ENCODE data around the gene ARHGDIG. TPM values are rescaled to one million over a fixed set of nuclear protein-coding genes. Genes with fewer than 3 reads are reported as not detected.
A peak's percentile ranks its signal among the peaks of the same experiment; 100 is the strongest.

ARHGDIG gene
- total RNA-seq, 6 experiments from 2014 or later, result not detected

DNA sequence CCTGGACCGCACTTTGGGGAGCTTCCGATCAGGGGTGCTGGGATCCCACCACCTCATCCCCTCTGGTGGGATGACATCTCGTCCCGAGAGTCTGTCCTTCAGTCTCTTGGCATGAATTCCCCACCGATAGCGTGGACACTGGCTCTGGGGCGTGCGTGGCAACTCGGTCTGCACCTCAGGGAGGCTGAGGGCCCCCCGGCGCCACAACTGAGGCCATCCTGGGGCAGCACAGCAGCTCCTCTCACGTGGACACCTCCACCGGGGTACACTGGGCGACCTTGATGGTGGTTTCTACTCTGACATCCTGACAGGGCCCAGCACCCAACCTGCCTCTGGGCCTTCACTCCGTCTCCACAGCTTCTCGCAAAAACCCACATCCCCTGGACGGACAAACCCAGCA, 11.1 kb downstream of the ARHGDIG start:
- Histone ChIP-seq H3K9me3 (no peaks in the 10 kb centered on the region), H3K4me1 (no peaks in the 10 kb centered on the region), H3K4me3 (no peak overlapping the region), H3K27me3 (no peaks in the 10 kb centered on the region), H3K27ac (no peak overlapping the region), H3K36me3 (peaks cover 0 to 4% (median 0%) of the 10 kb centered on the region in 4 donors)
- ATAC-seq, result no peak
- TF ChIP-seq POLR2A (IDR thresholded peaks at IDR 0.05), result no peak
- TF ChIP-seq, protein P1, sequence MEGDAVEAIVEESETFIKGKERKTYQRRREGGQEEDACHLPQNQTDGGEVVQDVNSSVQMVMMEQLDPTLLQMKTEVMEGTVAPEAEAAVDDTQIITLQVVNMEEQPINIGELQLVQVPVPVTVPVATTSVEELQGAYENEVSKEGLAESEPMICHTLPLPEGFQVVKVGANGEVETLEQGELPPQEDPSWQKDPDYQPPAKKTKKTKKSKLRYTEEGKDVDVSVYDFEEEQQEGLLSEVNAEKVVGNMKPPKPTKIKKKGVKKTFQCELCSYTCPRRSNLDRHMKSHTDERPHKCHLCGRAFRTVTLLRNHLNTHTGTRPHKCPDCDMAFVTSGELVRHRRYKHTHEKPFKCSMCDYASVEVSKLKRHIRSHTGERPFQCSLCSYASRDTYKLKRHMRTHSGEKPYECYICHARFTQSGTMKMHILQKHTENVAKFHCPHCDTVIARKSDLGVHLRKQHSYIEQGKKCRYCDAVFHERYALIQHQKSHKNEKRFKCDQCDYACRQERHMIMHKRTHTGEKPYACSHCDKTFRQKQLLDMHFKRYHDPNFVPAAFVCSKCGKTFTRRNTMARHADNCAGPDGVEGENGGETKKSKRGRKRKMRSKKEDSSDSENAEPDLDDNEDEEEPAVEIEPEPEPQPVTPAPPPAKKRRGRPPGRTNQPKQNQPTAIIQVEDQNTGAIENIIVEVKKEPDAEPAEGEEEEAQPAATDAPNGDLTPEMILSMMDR (IDR thresholded peaks at IDR 0.05), result no peak
- no peak for DNase-seq
- WGBS (ENCODE audit: insufficient coverage, low coverage, low lambda C conversion rate, missing lambda C conversion rate), result no CpG with 5 or more reads among the region's 17 CpGs
- intact Hi-C loops (cut with DNase I), result no loop called here

DNA sequence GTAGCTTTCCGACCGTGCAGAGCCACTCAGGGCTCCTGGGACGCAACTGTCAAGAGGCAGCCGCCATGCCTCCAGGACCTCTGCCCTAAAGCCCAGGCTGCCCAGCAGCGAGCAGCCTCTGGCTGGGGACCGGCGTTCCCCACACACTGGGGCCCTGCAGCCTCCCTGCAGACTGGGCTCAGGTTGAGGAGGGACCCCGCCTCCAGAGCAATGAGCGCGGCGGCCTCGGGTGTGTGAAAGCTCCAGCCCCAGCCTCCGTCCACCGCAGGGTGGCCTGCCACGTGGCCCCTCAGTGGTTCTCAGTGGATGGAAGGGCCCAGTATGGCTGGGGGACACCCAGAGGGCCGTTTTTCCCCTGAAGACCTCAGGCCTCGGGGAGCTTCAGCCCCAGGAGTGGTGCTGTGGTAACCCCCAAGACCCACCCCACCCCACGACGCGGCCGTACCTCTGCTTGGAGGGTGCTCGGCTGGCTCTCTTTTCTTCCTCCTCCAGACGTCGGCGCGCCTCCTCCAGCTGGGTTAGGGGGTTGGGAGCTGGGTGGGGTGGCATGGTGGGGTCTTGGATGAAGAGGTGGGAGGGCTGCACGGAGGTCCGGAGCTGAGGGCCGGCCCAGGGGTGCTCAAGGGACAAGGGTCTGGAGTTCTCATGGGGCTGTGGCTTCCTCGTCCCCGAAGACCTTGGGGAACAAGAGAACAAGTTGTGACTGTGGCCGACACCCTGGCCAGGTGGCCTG, 12.8 kb downstream of the ARHGDIG start:
- 88% methylated on average over 8 of the region's 32 CpGs for WGBS (ENCODE audit: insufficient coverage, low coverage, low lambda C conversion rate, missing lambda C conversion rate)
- no peak overlapping the region for H3K4me3 ChIP-seq
- H3K36me3 ChIP-seq, result peaks cover 0 to 4% (median 0%) of the 10 kb centered on the region in 4 donors
- TF ChIP-seq, protein P1 (IDR thresholded peaks at IDR 0.05), result no peak
- TF ChIP-seq POLR2A (IDR thresholded peaks at IDR 0.05), result no peak
- no peaks in the 10 kb centered on the region for H3K4me1 ChIP-seq
- ATAC-seq (no peak), DNase-seq (no peak)
- no peaks in the 10 kb centered on the region for H3K27me3 ChIP-seq
- no peak overlapping the region for H3K27ac ChIP-seq
- intact Hi-C loops (cut with DNase I), result no loop called here
- H3K9me3 ChIP-seq, result no peaks in the 10 kb centered on the region

DNA sequence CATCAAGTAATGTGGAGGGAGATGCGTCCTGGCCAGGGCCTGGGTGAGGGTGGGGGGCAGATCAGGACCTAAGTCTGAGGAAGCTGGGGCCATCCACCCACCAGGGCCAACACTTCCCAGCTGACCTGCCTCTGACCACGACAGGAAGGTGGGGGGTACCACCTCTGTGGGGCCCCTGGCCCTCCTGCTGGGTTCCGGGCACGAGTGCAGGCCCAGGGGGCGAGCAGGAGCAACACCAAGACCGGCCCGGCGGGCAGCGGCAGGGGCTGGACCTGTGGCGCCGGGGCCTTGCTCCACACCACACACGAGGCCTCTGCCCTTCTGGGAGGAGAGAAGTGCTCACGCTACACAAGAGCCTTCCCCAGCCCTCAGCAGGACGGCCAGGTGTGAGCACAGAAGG, 15.9 kb downstream of the ARHGDIG start:
- whole genome bisulfite sequencing (ENCODE audit: insufficient coverage, low coverage, low lambda C conversion rate, missing lambda C conversion rate), result no CpG with 5 or more reads among the region's 14 CpGs
- TF ChIP-seq, protein P1 (IDR thresholded peaks at IDR 0.05), result no peak
- TF ChIP-seq POLR2A (IDR thresholded peaks at IDR 0.05), result no peak
- Histone ChIP-seq H3K27me3 (no peaks in the 10 kb centered on the region), H3K4me1 (no peaks in the 10 kb centered on the region), H3K9me3 (no peaks in the 10 kb centered on the region), H3K27ac (no peak overlapping the region), H3K4me3 (no peak overlapping the region), H3K36me3 (peaks cover 0 to 4% (median 0%) of the 10 kb centered on the region in 4 donors)
- no peak for ATAC-seq
- no peak for DNase-seq
- intact Hi-C loops (cut with DNase I), result no loop called here

DNA sequence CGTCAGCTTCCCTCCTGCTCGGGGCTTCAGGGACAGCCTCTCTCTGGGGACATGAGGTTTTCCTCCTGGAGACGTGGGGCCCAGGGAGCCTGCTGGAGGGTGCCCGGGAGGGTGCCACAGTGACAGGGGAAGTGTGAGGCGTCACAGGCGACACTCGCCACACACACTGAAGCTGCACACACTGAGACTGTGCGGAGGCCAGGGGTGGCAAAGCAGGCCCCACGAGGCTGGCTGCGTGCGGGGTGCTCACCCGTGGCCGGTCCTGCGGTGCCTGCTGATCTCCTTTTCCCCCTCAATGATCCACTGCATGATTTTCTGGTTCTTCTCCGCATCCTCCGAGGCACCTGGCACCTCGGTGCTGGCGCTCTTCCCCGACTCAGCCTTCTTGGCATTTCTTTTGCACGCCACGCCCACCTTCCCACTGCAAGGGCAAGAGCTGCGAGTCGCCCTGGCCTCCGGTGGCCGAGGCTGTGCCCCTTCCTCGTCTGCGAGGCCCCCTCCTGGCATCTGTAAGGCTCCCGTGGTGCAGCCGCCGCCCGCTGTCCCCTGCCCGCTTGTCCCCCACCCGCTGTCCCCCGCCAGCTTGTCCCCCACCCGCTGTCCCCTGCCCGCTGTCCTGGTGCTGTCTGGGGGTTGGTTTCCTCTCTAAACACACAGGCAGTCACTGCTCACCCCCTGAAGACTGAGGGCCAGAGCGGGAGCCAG, 16.6 kb downstream of the ARHGDIG start:
- ATAC-seq (peak in 1 of 4 donors; percentile 7), DNase-seq (no peak)
- no peaks in the 10 kb centered on the region for H3K27me3 ChIP-seq
- H3K9me3 ChIP-seq, result no peaks in the 10 kb centered on the region
- H3K27ac ChIP-seq, result no peak overlapping the region
- no peak for TF ChIP-seq POLR2A (IDR thresholded peaks at IDR 0.05)
- TF ChIP-seq, protein P1 (IDR thresholded peaks at IDR 0.05), result no peak
- peaks cover 0 to 4% (median 0%) of the 10 kb centered on the region in 4 donors for H3K36me3 ChIP-seq
- H3K4me1 ChIP-seq, result no peaks in the 10 kb centered on the region
- 93% methylated on average over 6 of the region's 37 CpGs for WGBS (ENCODE audit: insufficient coverage, low coverage, low lambda C conversion rate, missing lambda C conversion rate)
- H3K4me3 ChIP-seq, result no peak overlapping the region
- intact Hi-C loops (cut with DNase I), result no loop called here

Data from right lobe of liver (tissue), 6 donors.